ENCODE results near the gene ZNF407. TPM values are rescaled to one million over a fixed set of nuclear protein-coding genes. Genes with fewer than 3 reads are reported as not detected.

The ZNF407 gene
- total and polyA plus RNA-seq, 4 donors = 1.9 to 16.5 (median 6.6) TPM

GRCh38 chr18:75081486-75081885, 483.8 kb downstream of the ZNF407 start:
- 89% methylated on average over 8 of the region's 8 CpGs for WGBS
- no peak overlapping the region for H3K9ac ChIP-seq (ENCODE audit: low read depth in 1 of 2, low read length in 2 of 2)
- no peak overlapping the region for H3K4me3 ChIP-seq (ENCODE audit: low read depth in 1 of 3, low read length in 3 of 3)
- H3K27me3 ChIP-seq (ENCODE audit: control insufficient read depth in 4 of 4, insufficient read depth in 4 of 4, low read length in 3 of 4) = no peaks in the 10 kb centered on the region
- no peak overlapping the region for H3K27ac ChIP-seq (ENCODE audit: low read depth in 1 of 2, low read length in 2 of 2)
- TF ChIP-seq ZBTB33 (IDR thresholded peaks at IDR 0.05) = no peak
- TF ChIP-seq RAD21 (IDR thresholded peaks at IDR 0.05) = no peak
- TF ChIP-seq NR2F2 (IDR thresholded peaks at IDR 0.05) = no peak
- no peak for TF ChIP-seq FOXA1 (IDR thresholded peaks at IDR 0.05)
- TF ChIP-seq HNF4A (conservative IDR thresholded peaks at IDR 0.05) = no peak
- TF ChIP-seq HNF4G (IDR thresholded peaks at IDR 0.05) = no peak
- TF ChIP-seq RXRA (IDR thresholded peaks at IDR 0.05) = no peak
- TF ChIP-seq SP1 (IDR thresholded peaks at IDR 0.05) = no peak
- TF ChIP-seq REST (IDR thresholded peaks at IDR 0.05) = no peak
- TF ChIP-seq MAX (IDR thresholded peaks at IDR 0.05) = no peak
- no peak for TF ChIP-seq ATF3 (IDR thresholded peaks at IDR 0.05)
- TF ChIP-seq EGR1 (IDR thresholded peaks at IDR 0.05; ENCODE audit: low read depth in 2 of 2) = no peak
- TF ChIP-seq TAF1 (conservative IDR thresholded peaks at IDR 0.05) = no peak
- TF ChIP-seq GABPA (IDR thresholded peaks at IDR 0.05 in 1 of 2, conservative IDR thresholded peaks at IDR 0.05 in 1 of 2) = no peak
- peaks cover 0 to 8% (median 4%) of the 10 kb centered on the region in 4 donors for H3K9me3 ChIP-seq (ENCODE audit: control insufficient read depth in 4 of 4, low read length in 3 of 4)
- no peaks in the 10 kb centered on the region for H3K4me1 ChIP-seq (ENCODE audit: control insufficient read depth in 4 of 4, insufficient read depth in 4 of 4, low read length in 3 of 4)
- no peaks in the 10 kb centered on the region for H3K36me3 ChIP-seq (ENCODE audit: control insufficient read depth in 4 of 4, insufficient read depth in 3 of 4, low read depth in 1 of 4, low read length in 3 of 4)
- no peak for DNase-seq (ENCODE audit: low spot score)

- Histone ChIP-seq H3K9ac (ENCODE audit: low read depth in 1 of 2, low read length in 2 of 2) (no peak overlapping the region), H3K36me3 (ENCODE audit: control insufficient read depth in 4 of 4, insufficient read depth in 3 of 4, low read depth in 1 of 4, low read length in 3 of 4) (no peaks in the 10 kb centered on the region), H3K9me3 (ENCODE audit: control insufficient read depth in 4 of 4, low read length in 3 of 4) (peaks cover 0 to 6% (median 1%) of the 10 kb centered on the region in 4 donors), H3K27ac (ENCODE audit: low read depth in 1 of 2, low read length in 2 of 2) (no peak overlapping the region), H3K27me3 (ENCODE audit: control insufficient read depth in 4 of 4, insufficient read depth in 4 of 4, low read length in 3 of 4) (no peaks in the 10 kb centered on the region), H3K4me3 (ENCODE audit: low read depth in 1 of 3, low read length in 3 of 3) (no peak overlapping the region), H3K4me1 (ENCODE audit: control insufficient read depth in 4 of 4, insufficient read depth in 4 of 4, low read length in 3 of 4) (no peaks in the 10 kb centered on the region)
- TF ChIP-seq ZBTB33 (IDR thresholded peaks at IDR 0.05) = no peak
- TF ChIP-seq YY1 (IDR thresholded peaks at IDR 0.05) = no peak
- no peak for TF ChIP-seq EGR1 (IDR thresholded peaks at IDR 0.05; ENCODE audit: low read depth in 2 of 2)
- TF ChIP-seq MAX (IDR thresholded peaks at IDR 0.05) = no peak
- TF ChIP-seq CTCF (IDR thresholded peaks at IDR 0.05; ENCODE audit: low read depth, low read length, missing input control) = no peak
- no peak for TF ChIP-seq TAF1 (conservative IDR thresholded peaks at IDR 0.05)
- 94% methylated on average over 5 of the region's 5 CpGs for whole genome bisulfite sequencing
- no peak for DNase-seq (ENCODE audit: low spot score)
Observed at GRCh38 chr18:75083131-75083530, 485.5 kb downstream of the ZNF407 start.
